Cortex of kidney (tissue), 1 donor: ENCODE measurements around the gene SLC19A2.
"Not testable (repeated sequence)": the region's sequence is repeated elsewhere in the genome, so short reads cannot be mapped to it uniquely, and the experiment has no call there.

Experiments used
- DNase-seq: peaks from one replicate; lab custom pipeline; 2025; lab: John Stamatoyannopoulos, UW

SLC19A2 gene

GRCh38 chr1:169508432-169509338 is 22.9 kb upstream of the SLC19A2 start:
- no peak for DNase-seq

GRCh38 chr1:169507413-169507812 is 21.7 kb upstream of the SLC19A2 start:
- no peak for DNase-seq

GRCh38 chr1:169503601-169504000 is 17.9 kb upstream of the SLC19A2 start:
- DNase-seq, result not testable (repeated sequence)

- no peak for DNase-seq
Measured at GRCh38 chr1:169499807-169500206, 14.1 kb upstream of the SLC19A2 start.

GRCh38 chr1:169497317-169497716 is 11.6 kb upstream of the SLC19A2 start:
- no peak for DNase-seq

GRCh38 chr1:169495916-169496315 is 10.2 kb upstream of the SLC19A2 start:
- no peak for DNase-seq

- no peak for DNase-seq
Measured at GRCh38 chr1:169495046-169495775, 9.5 kb upstream of the SLC19A2 start.

- no peak for DNase-seq
Measured at GRCh38 chr1:169494343-169494742, 8.6 kb upstream of the SLC19A2 start.

GRCh38 chr1:169493251-169493650 is 7.5 kb upstream of the SLC19A2 start:
- no peak for DNase-seq

- DNase-seq, result no peak
Measured at GRCh38 chr1:169491845-169492281, 6.1 kb upstream of the SLC19A2 start.

- no peak for DNase-seq
Measured at GRCh38 chr1:169488157-169488556, 2.4 kb upstream of the SLC19A2 start.

GRCh38 chr1:169487561-169487960 is 1.8 kb upstream of the SLC19A2 start:
- no peak for DNase-seq

- DNase-seq, result no peak
Measured at GRCh38 chr1:169487133-169487532, 1.4 kb upstream of the SLC19A2 start.

- DNase-seq, result no peak
Measured at GRCh38 chr1:169486281-169487051, 722 bp upstream of the SLC19A2 start.

GRCh38 chr1:169484683-169485430 is 887 bp downstream of the SLC19A2 start:
- DNase-seq, result no peak

- DNase-seq, result no peak
Measured at GRCh38 chr1:169484101-169484500, 1.6 kb downstream of the SLC19A2 start.

- DNase-seq, result no peak
Measured at GRCh38 chr1:169483500-169483966, 2.2 kb downstream of the SLC19A2 start.

GRCh38 chr1:169479363-169480066 is 6.2 kb downstream of the SLC19A2 start:
- no peak for DNase-seq

- DNase-seq, result no peak
Measured at GRCh38 chr1:169478094-169478672, 7.6 kb downstream of the SLC19A2 start.

- DNase-seq, result no peak
Measured at GRCh38 chr1:169475806-169476387, 9.8 kb downstream of the SLC19A2 start.
